ENCODE measurements around the gene DACT3. TPM values are rescaled to one million over a fixed set of nuclear protein-coding genes. Genes with fewer than 3 reads are reported as not detected.

The DACT3 gene
- total RNA-seq, 1 experiment from 2014 or later: 0.75 TPM

DNA sequence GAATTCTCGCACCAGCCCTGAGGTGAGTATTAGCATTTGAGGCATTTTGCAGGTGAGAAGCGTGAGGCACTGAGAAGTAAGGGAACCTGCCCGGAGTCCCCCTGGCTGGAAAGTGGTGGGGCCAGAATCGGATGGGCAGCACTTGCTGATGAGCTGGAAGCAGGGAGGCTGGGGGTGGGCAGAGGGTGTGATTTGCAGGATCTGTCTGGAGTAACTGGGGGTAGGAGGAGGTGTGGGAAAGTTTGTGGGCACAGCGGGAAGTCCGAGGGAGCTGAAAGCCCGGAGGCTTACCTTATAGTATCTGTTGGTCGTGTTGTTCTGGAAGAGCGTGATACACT lies 35.9 kb upstream of the DACT3 start:
- TF ChIP-seq, protein P1, sequence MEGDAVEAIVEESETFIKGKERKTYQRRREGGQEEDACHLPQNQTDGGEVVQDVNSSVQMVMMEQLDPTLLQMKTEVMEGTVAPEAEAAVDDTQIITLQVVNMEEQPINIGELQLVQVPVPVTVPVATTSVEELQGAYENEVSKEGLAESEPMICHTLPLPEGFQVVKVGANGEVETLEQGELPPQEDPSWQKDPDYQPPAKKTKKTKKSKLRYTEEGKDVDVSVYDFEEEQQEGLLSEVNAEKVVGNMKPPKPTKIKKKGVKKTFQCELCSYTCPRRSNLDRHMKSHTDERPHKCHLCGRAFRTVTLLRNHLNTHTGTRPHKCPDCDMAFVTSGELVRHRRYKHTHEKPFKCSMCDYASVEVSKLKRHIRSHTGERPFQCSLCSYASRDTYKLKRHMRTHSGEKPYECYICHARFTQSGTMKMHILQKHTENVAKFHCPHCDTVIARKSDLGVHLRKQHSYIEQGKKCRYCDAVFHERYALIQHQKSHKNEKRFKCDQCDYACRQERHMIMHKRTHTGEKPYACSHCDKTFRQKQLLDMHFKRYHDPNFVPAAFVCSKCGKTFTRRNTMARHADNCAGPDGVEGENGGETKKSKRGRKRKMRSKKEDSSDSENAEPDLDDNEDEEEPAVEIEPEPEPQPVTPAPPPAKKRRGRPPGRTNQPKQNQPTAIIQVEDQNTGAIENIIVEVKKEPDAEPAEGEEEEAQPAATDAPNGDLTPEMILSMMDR (IDR thresholded peaks at IDR 0.05; ENCODE audit: insufficient read depth in 1 of 2, low read depth in 1 of 2, low read length in 1 of 2, severe bottlenecking in 1 of 2, unreplicated experiment in 1 of 2): no peak
- BruUV-seq (replicated peaks): no TSS peak
- Histone ChIP-seq H3K36me3 (ENCODE audit: control insufficient read depth, insufficient read depth, low read length) (peaks cover 5% of the 10 kb centered on the region), H3K4me3 (ENCODE audit: low read depth, low read length) (no peak overlapping the region), H3K27me3 (replicated peaks; ENCODE audit: control insufficient read depth, insufficient read depth, low read length) (no peaks in the 10 kb centered on the region), H3K9me3 (no peaks in the 10 kb centered on the region), H3K4me1 (no peaks in the 10 kb centered on the region)
- H3K4me1 Mint-ChIP-seq (ENCODE audit: low read depth, unreplicated experiment): no peaks in the 10 kb centered on the region
- no peak for DNase-seq
- H3K36me3 Mint-ChIP-seq (ENCODE audit: insufficient read depth, unreplicated experiment): peaks cover 79% of the 10 kb centered on the region
- POLR2A ChIA-PET: no interaction called here
- intact Hi-C loops (cut with micrococcal nuclease; ENCODE audit: unreplicated experiment): no loop called here
- no peak overlapping the region for H3K27ac Mint-ChIP-seq (ENCODE audit: unreplicated experiment)
- H3K9me3 Mint-ChIP-seq (ENCODE audit: unreplicated experiment): no peaks in the 10 kb centered on the region
- no peaks in the 10 kb centered on the region for H3K27me3 Mint-ChIP-seq (ENCODE audit: insufficient read depth, unreplicated experiment)
- CTCF ChIA-PET: no interaction called here
- no peak overlapping the region for H3K4me3 Mint-ChIP-seq (ENCODE audit: unreplicated experiment)

DNA sequence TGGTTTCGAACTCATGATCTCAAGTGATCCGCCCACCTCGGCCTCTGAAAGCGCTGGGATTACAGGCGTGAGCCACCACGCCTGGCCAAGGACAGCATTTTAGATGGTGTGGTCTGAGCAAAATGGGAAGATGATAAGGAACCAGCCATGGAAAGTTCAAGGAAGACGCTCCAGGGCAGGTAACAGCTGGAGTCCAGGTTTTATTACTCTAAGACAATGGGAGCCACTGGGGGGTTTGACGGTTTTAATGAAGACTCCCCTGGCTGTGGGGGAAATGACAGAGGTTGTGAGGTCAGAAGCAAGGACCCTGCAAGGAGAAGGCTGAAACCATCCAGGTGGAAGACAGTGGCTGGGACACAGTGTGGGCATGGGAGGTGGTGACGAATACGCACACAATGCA lies 35.1 kb upstream of the DACT3 start:
- Mint-ChIP-seq H3K27me3 (ENCODE audit: insufficient read depth, unreplicated experiment) (no peaks in the 10 kb centered on the region), H3K9me3 (ENCODE audit: unreplicated experiment) (no peaks in the 10 kb centered on the region), H3K27ac (ENCODE audit: unreplicated experiment) (no peak overlapping the region), H3K36me3 (ENCODE audit: insufficient read depth, unreplicated experiment) (peaks cover 79% of the 10 kb centered on the region), H3K4me1 (ENCODE audit: low read depth, unreplicated experiment) (no peaks in the 10 kb centered on the region), H3K4me3 (ENCODE audit: unreplicated experiment) (no peak overlapping the region)
- no TSS peak for BruUV-seq (replicated peaks)
- H3K4me3 ChIP-seq (ENCODE audit: low read depth, low read length): no peak overlapping the region
- no peaks in the 10 kb centered on the region for H3K27me3 ChIP-seq (replicated peaks; ENCODE audit: control insufficient read depth, insufficient read depth, low read length)
- H3K4me1 ChIP-seq: no peaks in the 10 kb centered on the region
- POLR2A ChIA-PET: no interaction called here
- peaks cover 10% of the 10 kb centered on the region for H3K36me3 ChIP-seq (ENCODE audit: control insufficient read depth, insufficient read depth, low read length)
- CTCF ChIA-PET: no interaction called here
- intact Hi-C loops (cut with micrococcal nuclease; ENCODE audit: unreplicated experiment): no loop called here
- DNase-seq: no peak
- no peaks in the 10 kb centered on the region for H3K9me3 ChIP-seq
- TF ChIP-seq, protein P1 (IDR thresholded peaks at IDR 0.05; ENCODE audit: insufficient read depth in 1 of 2, low read depth in 1 of 2, low read length in 1 of 2, severe bottlenecking in 1 of 2, unreplicated experiment in 1 of 2): no peak

DNA sequence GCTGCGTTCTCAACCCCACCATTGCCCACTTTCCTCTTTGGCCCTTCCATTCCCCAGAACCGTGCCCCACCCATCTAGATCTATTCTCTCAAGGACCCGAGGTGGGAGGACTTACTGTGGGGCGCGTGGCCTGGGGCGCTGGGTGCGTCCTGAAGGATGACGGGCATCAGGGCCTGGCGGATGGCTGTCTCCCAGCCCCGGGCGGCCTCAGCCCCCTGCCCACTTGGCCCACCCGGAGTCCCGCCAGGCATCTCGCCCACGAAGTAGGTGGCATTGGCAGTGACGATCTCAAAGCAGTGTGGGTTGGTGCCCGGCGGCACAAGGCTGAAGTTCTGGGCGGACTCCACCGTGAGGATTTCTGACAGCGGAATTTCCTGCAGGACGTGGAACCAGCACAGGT lies 32.8 kb upstream of the DACT3 start:
- intact Hi-C loops (cut with micrococcal nuclease; ENCODE audit: unreplicated experiment): no loop called here
- no peak for DNase-seq
- no TSS peak for BruUV-seq (replicated peaks)
- Mint-ChIP-seq H3K4me3 (ENCODE audit: unreplicated experiment) (no peak overlapping the region), H3K27me3 (ENCODE audit: insufficient read depth, unreplicated experiment) (no peaks in the 10 kb centered on the region), H3K9me3 (ENCODE audit: unreplicated experiment) (no peaks in the 10 kb centered on the region), H3K27ac (ENCODE audit: unreplicated experiment) (no peak overlapping the region), H3K36me3 (ENCODE audit: insufficient read depth, unreplicated experiment) (peaks cover 74% of the 10 kb centered on the region), H3K4me1 (ENCODE audit: low read depth, unreplicated experiment) (no peaks in the 10 kb centered on the region)
- TF ChIP-seq, protein P1 (IDR thresholded peaks at IDR 0.05; ENCODE audit: insufficient read depth in 1 of 2, low read depth in 1 of 2, low read length in 1 of 2, severe bottlenecking in 1 of 2, unreplicated experiment in 1 of 2): no peak
- peaks cover 9% of the 10 kb centered on the region for H3K36me3 ChIP-seq (ENCODE audit: control insufficient read depth, insufficient read depth, low read length)
- H3K4me3 ChIP-seq (ENCODE audit: low read depth, low read length): no peak overlapping the region
- ChIA-PET CTCF (no interaction called here), POLR2A (no interaction called here)
- no peaks in the 10 kb centered on the region for H3K9me3 ChIP-seq
- no peaks in the 10 kb centered on the region for H3K27me3 ChIP-seq (replicated peaks; ENCODE audit: control insufficient read depth, insufficient read depth, low read length)
- H3K4me1 ChIP-seq: no peaks in the 10 kb centered on the region

All from Caco-2 (cell line).